Measurements from ENCODE around the gene CTNND2.

The CTNND2 gene

GRCh38 chr5:11518676-11519075, 385.6 kb downstream of the CTNND2 start:
- no peak for TF ChIP-seq CTCF (conservative IDR thresholded peaks at IDR 0.05; ENCODE audit: low read depth, low read length)
- DNase-seq (ENCODE audit: low read depth), result no peak
- H3K4me3 ChIP-seq (ENCODE audit: low read length), result no peak overlapping the region

GRCh38 chr5:11514705-11515432, 389.4 kb downstream of the CTNND2 start:
- no peak for DNase-seq (ENCODE audit: low read depth)
- H3K4me3 ChIP-seq (ENCODE audit: low read length), result no peak overlapping the region
- TF ChIP-seq CTCF (conservative IDR thresholded peaks at IDR 0.05; ENCODE audit: low read depth, low read length), result no peak

GRCh38 chr5:11511878-11512277, 392.4 kb downstream of the CTNND2 start:
- DNase-seq (ENCODE audit: low read depth), result no peak
- no peak for TF ChIP-seq CTCF (conservative IDR thresholded peaks at IDR 0.05; ENCODE audit: low read depth, low read length)
- no peak overlapping the region for H3K4me3 ChIP-seq (ENCODE audit: low read length)

- no peak for TF ChIP-seq CTCF (conservative IDR thresholded peaks at IDR 0.05; ENCODE audit: low read depth, low read length)
- no peak for DNase-seq (ENCODE audit: low read depth)
- no peak overlapping the region for H3K4me3 ChIP-seq (ENCODE audit: low read length)
Measured at GRCh38 chr5:11510889-11511288, 393.4 kb downstream of the CTNND2 start.

- DNase-seq (ENCODE audit: low read depth), result no peak
- H3K4me3 ChIP-seq (ENCODE audit: low read length), result no peak overlapping the region
- no peak for TF ChIP-seq CTCF (conservative IDR thresholded peaks at IDR 0.05; ENCODE audit: low read depth, low read length)
Measured at GRCh38 chr5:11509793-11510192, 394.5 kb downstream of the CTNND2 start.

- H3K4me3 ChIP-seq (ENCODE audit: low read length), result no peak overlapping the region
- TF ChIP-seq CTCF (conservative IDR thresholded peaks at IDR 0.05; ENCODE audit: low read depth, low read length), result no peak
- no peak for DNase-seq (ENCODE audit: low read depth)
Measured at GRCh38 chr5:11507156-11507910, 396.9 kb downstream of the CTNND2 start.

- no peak overlapping the region for H3K4me3 ChIP-seq (ENCODE audit: low read length)
- peak; percentile 17 for DNase-seq (ENCODE audit: low read depth)
- no peak for TF ChIP-seq CTCF (conservative IDR thresholded peaks at IDR 0.05; ENCODE audit: low read depth, low read length)
Measured at GRCh38 chr5:11504886-11505193, 399.4 kb downstream of the CTNND2 start.

Measured in retinal pigment epithelial cell (primary cell).